ENCODE results near the gene CFB. TPM values are rescaled to one million over a fixed set of nuclear protein-coding genes. Genes with fewer than 3 reads are reported as not detected.

CFB gene
- total and polyA plus RNA-seq, 9 of the 15 experiments (the other 6 are each of a cell fraction or from before 2014, with no cell fraction given): 0.08 to 0.91 (median 0.22) TPM; not detected in 4

DNA sequence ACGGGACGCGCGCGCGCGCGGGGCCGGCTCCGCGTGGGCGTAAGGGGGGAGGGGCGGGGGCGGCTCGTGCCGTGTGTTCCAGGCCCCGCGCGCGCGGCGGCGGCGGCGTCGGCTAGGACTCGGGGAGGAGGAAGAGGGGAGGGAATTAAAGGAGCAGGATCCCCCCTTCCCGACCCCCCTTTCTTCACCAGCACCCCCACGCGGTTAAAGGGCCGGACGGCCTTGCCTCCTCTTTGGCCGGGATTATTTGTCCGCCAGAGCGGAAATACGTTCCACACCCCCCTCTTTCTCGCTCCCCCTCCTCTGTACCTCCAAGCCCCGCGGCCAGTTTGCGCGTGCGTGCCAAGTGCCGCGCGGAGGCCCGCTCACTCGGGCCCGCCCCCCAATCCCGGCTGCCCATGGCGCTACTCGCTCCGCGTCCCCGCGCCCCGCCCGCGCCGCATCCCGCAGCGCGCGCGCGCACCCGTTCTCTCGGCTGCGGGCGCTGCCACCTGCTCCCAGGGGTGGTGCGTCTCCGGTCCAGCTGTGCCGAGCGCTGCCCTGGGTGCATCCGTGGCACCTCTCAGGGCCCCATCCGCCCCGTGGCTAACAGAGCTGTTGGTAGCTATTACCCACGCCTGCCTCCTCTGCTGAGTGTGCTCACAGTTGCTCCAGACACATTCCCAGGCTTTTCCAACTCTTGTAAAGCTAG, 43.8 kb upstream of the CFB start, which contains the start of gene ZBTB12 (continued):
- TF ChIP-seq, protein P1, sequence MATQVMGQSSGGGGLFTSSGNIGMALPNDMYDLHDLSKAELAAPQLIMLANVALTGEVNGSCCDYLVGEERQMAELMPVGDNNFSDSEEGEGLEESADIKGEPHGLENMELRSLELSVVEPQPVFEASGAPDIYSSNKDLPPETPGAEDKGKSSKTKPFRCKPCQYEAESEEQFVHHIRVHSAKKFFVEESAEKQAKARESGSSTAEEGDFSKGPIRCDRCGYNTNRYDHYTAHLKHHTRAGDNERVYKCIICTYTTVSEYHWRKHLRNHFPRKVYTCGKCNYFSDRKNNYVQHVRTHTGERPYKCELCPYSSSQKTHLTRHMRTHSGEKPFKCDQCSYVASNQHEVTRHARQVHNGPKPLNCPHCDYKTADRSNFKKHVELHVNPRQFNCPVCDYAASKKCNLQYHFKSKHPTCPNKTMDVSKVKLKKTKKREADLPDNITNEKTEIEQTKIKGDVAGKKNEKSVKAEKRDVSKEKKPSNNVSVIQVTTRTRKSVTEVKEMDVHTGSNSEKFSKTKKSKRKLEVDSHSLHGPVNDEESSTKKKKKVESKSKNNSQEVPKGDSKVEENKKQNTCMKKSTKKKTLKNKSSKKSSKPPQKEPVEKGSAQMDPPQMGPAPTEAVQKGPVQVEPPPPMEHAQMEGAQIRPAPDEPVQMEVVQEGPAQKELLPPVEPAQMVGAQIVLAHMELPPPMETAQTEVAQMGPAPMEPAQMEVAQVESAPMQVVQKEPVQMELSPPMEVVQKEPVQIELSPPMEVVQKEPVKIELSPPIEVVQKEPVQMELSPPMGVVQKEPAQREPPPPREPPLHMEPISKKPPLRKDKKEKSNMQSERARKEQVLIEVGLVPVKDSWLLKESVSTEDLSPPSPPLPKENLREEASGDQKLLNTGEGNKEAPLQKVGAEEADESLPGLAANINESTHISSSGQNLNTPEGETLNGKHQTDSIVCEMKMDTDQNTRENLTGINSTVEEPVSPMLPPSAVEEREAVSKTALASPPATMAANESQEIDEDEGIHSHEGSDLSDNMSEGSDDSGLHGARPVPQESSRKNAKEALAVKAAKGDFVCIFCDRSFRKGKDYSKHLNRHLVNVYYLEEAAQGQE (IDR thresholded peaks at IDR 0.05; ENCODE audit: borderline replicate concordance): peak; percentile 65
- TF ChIP-seq, protein P1 (CRISPR knock-in tag; IDR thresholded peaks at IDR 0.05; ENCODE audit: low read depth): peak; percentile 89; the same call in 1 of the 2 replicates
- TF ChIP-seq IFI16 (CRISPR knock-in tag; IDR thresholded peaks at IDR 0.05): no peak
- TF ChIP-seq RAD21 (CRISPR knock-in tag; conservative IDR thresholded peaks at IDR 0.05 in 1 of 2, IDR thresholded peaks at IDR 0.05 in 1 of 2): peak; percentile 41 to 50
- TF ChIP-seq, protein P2, sequence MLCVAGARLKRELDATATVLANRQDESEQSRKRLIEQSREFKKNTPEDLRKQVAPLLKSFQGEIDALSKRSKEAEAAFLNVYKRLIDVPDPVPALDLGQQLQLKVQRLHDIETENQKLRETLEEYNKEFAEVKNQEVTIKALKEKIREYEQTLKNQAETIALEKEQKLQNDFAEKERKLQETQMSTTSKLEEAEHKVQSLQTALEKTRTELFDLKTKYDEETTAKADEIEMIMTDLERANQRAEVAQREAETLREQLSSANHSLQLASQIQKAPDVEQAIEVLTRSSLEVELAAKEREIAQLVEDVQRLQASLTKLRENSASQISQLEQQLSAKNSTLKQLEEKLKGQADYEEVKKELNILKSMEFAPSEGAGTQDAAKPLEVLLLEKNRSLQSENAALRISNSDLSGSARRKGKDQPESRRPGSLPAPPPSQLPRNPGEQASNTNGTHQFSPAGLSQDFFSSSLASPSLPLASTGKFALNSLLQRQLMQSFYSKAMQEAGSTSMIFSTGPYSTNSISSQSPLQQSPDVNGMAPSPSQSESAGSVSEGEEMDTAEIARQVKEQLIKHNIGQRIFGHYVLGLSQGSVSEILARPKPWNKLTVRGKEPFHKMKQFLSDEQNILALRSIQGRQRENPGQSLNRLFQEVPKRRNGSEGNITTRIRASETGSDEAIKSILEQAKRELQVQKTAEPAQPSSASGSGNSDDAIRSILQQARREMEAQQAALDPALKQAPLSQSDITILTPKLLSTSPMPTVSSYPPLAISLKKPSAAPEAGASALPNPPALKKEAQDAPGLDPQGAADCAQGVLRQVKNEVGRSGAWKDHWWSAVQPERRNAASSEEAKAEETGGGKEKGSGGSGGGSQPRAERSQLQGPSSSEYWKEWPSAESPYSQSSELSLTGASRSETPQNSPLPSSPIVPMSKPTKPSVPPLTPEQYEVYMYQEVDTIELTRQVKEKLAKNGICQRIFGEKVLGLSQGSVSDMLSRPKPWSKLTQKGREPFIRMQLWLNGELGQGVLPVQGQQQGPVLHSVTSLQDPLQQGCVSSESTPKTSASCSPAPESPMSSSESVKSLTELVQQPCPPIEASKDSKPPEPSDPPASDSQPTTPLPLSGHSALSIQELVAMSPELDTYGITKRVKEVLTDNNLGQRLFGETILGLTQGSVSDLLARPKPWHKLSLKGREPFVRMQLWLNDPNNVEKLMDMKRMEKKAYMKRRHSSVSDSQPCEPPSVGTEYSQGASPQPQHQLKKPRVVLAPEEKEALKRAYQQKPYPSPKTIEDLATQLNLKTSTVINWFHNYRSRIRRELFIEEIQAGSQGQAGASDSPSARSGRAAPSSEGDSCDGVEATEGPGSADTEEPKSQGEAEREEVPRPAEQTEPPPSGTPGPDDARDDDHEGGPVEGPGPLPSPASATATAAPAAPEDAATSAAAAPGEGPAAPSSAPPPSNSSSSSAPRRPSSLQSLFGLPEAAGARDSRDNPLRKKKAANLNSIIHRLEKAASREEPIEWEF (CRISPR knock-in tag; IDR thresholded peaks at IDR 0.05): no peak
- TF ChIP-seq ZNF212 (CRISPR knock-in tag; IDR thresholded peaks at IDR 0.05): 0 out of 2 replicates have a peak, but pooled peaks have one; percentile 51
- TF ChIP-seq, protein P3, sequence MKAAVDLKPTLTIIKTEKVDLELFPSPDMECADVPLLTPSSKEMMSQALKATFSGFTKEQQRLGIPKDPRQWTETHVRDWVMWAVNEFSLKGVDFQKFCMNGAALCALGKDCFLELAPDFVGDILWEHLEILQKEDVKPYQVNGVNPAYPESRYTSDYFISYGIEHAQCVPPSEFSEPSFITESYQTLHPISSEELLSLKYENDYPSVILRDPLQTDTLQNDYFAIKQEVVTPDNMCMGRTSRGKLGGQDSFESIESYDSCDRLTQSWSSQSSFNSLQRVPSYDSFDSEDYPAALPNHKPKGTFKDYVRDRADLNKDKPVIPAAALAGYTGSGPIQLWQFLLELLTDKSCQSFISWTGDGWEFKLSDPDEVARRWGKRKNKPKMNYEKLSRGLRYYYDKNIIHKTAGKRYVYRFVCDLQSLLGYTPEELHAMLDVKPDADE (conservative IDR thresholded peaks at IDR 0.05; ENCODE audit: control insufficient read depth, low read depth, low read length): no peak
- TF ChIP-seq ZSCAN29 (IDR thresholded peaks at IDR 0.05): no peak
- TF ChIP-seq, protein P4, sequence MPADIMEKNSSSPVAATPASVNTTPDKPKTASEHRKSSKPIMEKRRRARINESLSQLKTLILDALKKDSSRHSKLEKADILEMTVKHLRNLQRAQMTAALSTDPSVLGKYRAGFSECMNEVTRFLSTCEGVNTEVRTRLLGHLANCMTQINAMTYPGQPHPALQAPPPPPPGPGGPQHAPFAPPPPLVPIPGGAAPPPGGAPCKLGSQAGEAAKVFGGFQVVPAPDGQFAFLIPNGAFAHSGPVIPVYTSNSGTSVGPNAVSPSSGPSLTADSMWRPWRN (IDR thresholded peaks at IDR 0.05; ENCODE audit: low read depth): 0 out of 2 replicates have a peak, but pooled peaks have one; percentile 37
- no peak for TF ChIP-seq ZNF174 (CRISPR knock-in tag; IDR thresholded peaks at IDR 0.05)
- peak; percentile 98 for TF ChIP-seq CTBP1 (IDR thresholded peaks at IDR 0.05; ENCODE audit: borderline replicate concordance)
- peak; percentile 75 for TF ChIP-seq FUS (optimal IDR thresholded peaks at IDR 0.05; ENCODE audit: low read depth, low read length)
